PC-3 (cell line): ENCODE measurements around the gene SAMD4A. TPM values are rescaled to one million over a fixed set of nuclear protein-coding genes. Genes with fewer than 3 reads are reported as not detected.
A peak's percentile ranks its signal among the peaks of the same experiment; 100 is the strongest.

Experiments used
- ATAC-seq: fragments of 200-7000 bp; cut with Tn5 transposase; 2 replicates; pipeline ENCODE4 v1.9.1; 2020; ENCODE audit warnings: mild to moderate bottlenecking, moderate library complexity
- BruUV-seq: library from RNA; stranded (reverse); fragments of 400-500 nt; replicated peaks from 2 replicates; lab custom pipeline; 2021; lab: Mats Ljungman, UMichigan
- CTCF ChIA-PET: fragments of 300-600 bp; sonication (Branson Sonifier 250); formaldehyde crosslinking; loops from one replicate; lab custom pipeline; 2022; ENCODE audit warnings: antibody characterized with exemption; lab: Charles Lee
- POLR2A ChIA-PET: fragments of 300-600 bp; sonication (Branson Sonifier 250); formaldehyde crosslinking; loops from one replicate; lab custom pipeline; 2022; ENCODE audit warnings: antibody characterized with exemption; ENCODE audit not compliant: unreplicated experiment; lab: Charles Lee
- DNase-seq: peaks from one replicate; pipeline ENCODE4 v3.0.0-alpha.2; 2015
- H2AFZ ChIP-seq: fragments of 300-600 bp; sonication (generic); 2 replicates; pipeline ENCODE4 v1.6.0; 2016; ENCODE audit warnings: antibody characterized with exemption, low read length
- H3F3A ChIP-seq: fragments of 300-600 bp; sonication (generic); one replicate; pipeline ENCODE4 v1.6.0; 2017; ENCODE audit warnings: antibody characterized with exemption, low read length, control low read depth, mild to moderate bottlenecking; ENCODE audit not compliant: unreplicated experiment
- H3K27ac ChIP-seq: fragments of 300-600 bp; sonication (generic); 2 replicates; pipeline ENCODE4 v1.5.1; 2016; ENCODE audit warnings: mild to moderate bottlenecking, low read length
- H3K27me3 ChIP-seq: fragments of 300-600 bp; sonication (generic); 2 replicates; pipeline ENCODE4 v1.6.1; 2016; ENCODE audit warnings: low read length, mixed read lengths
- H3K36me3 ChIP-seq: fragments of 300-600 bp; sonication (generic); 2 replicates; pipeline ENCODE4 v1.6.1; 2016; ENCODE audit warnings: low read depth, mixed run types, low read length, mixed read lengths
- H3K4me1 ChIP-seq: fragments of 300-600 bp; sonication (generic); 2 replicates; pipeline ENCODE4 v1.5.1; 2016; ENCODE audit warnings: low read length; ENCODE audit not compliant: insufficient read depth
- H3K4me2 ChIP-seq: fragments of 300-600 bp; sonication (generic); 2 replicates; pipeline ENCODE4 v1.6.0; 2016; ENCODE audit warnings: low read length
- H3K4me3 ChIP-seq: fragments of 300-600 bp; sonication (generic); 2 replicates; pipeline ENCODE4 v1.5.1; 2016; ENCODE audit warnings: mild to moderate bottlenecking, low read length, mixed read lengths
- H3K79me2 ChIP-seq: fragments of 300-600 bp; sonication (generic); 2 replicates; pipeline ENCODE4 v1.6.1; 2017; ENCODE audit warnings: low read length, mixed read lengths
- H3K9ac ChIP-seq: fragments of 300-600 bp; sonication (generic); 2 replicates; pipeline ENCODE4 v1.6.0; 2016; ENCODE audit warnings: mild to moderate bottlenecking, low read length
- H3K9me2 ChIP-seq: fragments of 300-600 bp; sonication (generic); replicated peaks from 2 replicates; pipeline ENCODE4 v1.6.1; 2016; ENCODE audit warnings: mixed run types, low read length, mixed read lengths
- H3K9me3 ChIP-seq: fragments of 300-600 bp; sonication (generic); 2 replicates; pipeline ENCODE4 v1.6.1; 2016; ENCODE audit warnings: low read length, mixed read lengths
- H4K20me1 ChIP-seq: fragments of 300-600 bp; sonication (generic); 2 replicates; pipeline ENCODE4 v1.6.1; 2016; ENCODE audit warnings: low read length, mixed read lengths
- EZH2 ChIP-seq: fragments of 300-600 bp; sonication (generic); IDR thresholded peaks from one replicate; pipeline ENCODE4 v1.6.1; 2017; ENCODE audit warnings: antibody characterized with exemption, mild to moderate bottlenecking, low read length; ENCODE audit not compliant: unreplicated experiment
- EZH2phosphoT487 ChIP-seq: fragments of 300-600 bp; sonication (generic); IDR thresholded peaks from 2 replicates; pipeline ENCODE4 v1.6.1; 2018; ENCODE audit warnings: mild to moderate bottlenecking, antibody characterized with exemption, low read length, borderline replicate concordance
- intact Hi-C: fragments of 100-400 bp; cut with micrococcal nuclease; formaldehyde crosslinking; loops from 2 replicates; pipeline ENCODE4 v1.9.0; 2023
- total RNA-seq: library from RNA; depleted of rRNA; stranded (reverse); fragments of >200 nt; gene quantifications from 2 replicates; pipeline ENCODE4 v1.2.3, GENCODE V29; 2014
- TF ChIP-seq, protein P1 (sequence below): fragments of 300-600 bp; sonication (generic); conservative IDR thresholded peaks from 2 replicates; pipeline ENCODE4 v1.5.1; 2017; ENCODE audit warnings: antibody characterized with exemption, low read depth, mild to moderate bottlenecking, low read length

SAMD4A gene
- total RNA-seq, 1 experiment from 2014 or later, result 42.9 TPM

- POLR2A ChIA-PET, result interaction anchor here (0.5 to 1.3 kb wide), 9 partner anchors 11 to 236 kb away, joined by 3 to 9 read pairs (median 8); no protein-coding TSS in a partner anchor
- intact Hi-C loops, result loop anchor here (1.0 kb wide), 2 partner anchors 34 to 122 kb away; no protein-coding TSS in a partner anchor
- peaks cover 39% of the 10 kb centered on the region for H3K79me2 ChIP-seq
Measured at GRCh38 chr14:54686219-54686870, 119.4 kb downstream of the SAMD4A start.

DNA sequence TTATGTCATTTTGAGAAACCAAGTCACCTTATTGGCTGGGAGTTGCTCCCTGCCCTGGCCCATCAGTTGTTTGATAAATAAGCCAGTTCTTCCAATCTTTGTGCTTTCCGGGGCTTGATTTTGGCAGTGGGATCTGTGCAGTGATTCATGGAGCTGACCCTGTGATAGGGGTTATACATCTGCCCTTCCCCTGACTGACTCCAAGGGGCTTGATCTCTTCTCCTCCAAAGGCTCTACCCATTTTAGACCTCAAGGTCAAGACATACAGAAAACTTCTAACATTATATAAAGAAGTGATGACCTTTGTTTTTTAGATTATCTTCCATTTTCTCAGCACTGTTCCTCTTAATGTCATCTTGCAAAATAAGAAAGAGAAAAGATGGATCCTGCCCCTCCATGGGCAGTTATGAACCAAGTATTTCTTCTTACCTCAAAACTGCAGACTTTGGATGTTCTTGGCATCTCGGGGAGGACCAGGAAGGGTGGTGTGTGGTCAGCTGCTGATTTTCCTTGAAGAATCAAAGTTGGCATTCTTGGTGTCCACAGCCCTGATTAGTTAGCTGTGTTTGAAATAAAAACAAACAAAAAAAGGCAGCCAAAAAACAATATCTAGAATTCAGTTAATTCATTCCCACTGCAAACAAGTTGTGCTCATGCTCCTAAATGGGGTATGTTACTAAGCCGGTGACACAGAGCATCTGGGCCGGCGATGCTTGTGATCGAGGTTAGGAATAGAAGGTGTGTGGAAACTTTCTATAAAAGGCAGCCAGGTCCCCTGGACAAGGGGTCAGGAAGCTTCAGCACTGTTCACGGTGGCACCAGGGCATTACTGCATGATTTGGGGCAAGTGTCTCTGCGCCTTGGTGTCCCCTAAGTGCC lies 120.2 kb downstream of the SAMD4A start:
- Histone ChIP-seq H3K9ac (no peak overlapping the region), H2AFZ (no peak overlapping the region), H3K79me2 (peaks cover 41% of the 10 kb centered on the region), H4K20me1 (no peaks in the 10 kb centered on the region), H3K27me3 (no peaks in the 10 kb centered on the region), H3K36me3 (no peaks in the 10 kb centered on the region), H3K4me1 (peaks cover 38% of the 10 kb centered on the region), H3F3A (peaks cover 4% of the 10 kb centered on the region), H3K27ac (peak overlapping the region; percentile 54), H3K9me2 (no peaks in the 10 kb centered on the region), H3K9me3 (no peaks in the 10 kb centered on the region), H3K4me3 (no peak overlapping the region), H3K4me2 (peak overlapping the region; percentile 45)
- ATAC-seq (no peak), DNase-seq (no peak)
- TF ChIP-seq EZH2 (no peak), EZH2phosphoT487 (no peak)
- TF ChIP-seq, protein P1, sequence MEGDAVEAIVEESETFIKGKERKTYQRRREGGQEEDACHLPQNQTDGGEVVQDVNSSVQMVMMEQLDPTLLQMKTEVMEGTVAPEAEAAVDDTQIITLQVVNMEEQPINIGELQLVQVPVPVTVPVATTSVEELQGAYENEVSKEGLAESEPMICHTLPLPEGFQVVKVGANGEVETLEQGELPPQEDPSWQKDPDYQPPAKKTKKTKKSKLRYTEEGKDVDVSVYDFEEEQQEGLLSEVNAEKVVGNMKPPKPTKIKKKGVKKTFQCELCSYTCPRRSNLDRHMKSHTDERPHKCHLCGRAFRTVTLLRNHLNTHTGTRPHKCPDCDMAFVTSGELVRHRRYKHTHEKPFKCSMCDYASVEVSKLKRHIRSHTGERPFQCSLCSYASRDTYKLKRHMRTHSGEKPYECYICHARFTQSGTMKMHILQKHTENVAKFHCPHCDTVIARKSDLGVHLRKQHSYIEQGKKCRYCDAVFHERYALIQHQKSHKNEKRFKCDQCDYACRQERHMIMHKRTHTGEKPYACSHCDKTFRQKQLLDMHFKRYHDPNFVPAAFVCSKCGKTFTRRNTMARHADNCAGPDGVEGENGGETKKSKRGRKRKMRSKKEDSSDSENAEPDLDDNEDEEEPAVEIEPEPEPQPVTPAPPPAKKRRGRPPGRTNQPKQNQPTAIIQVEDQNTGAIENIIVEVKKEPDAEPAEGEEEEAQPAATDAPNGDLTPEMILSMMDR, result no peak
- no TSS peak for BruUV-seq
- intact Hi-C loops, result loop anchor here (1.0 kb wide), 2 partner anchors 35 to 123 kb away; no protein-coding TSS in a partner anchor
- CTCF ChIA-PET, result interaction anchor here (1.1 to 1.5 kb wide), 5 partner anchors 86 to 178 kb away, joined by 3 to 8 read pairs (median 5); partner anchors contain the start of gene CGRRF1
- POLR2A ChIA-PET, result interaction anchor here (0.5 to 1.3 kb wide), 5 partner anchors 17 to 580 kb away, joined by 3 to 9 read pairs (median 8); no protein-coding TSS in a partner anchor

More at GRCh38 chr14:54686219-54686870, 119.4 kb downstream of the SAMD4A start:
- BruUV-seq, result no TSS peak
- H3K9me2 ChIP-seq, result no peaks in the 10 kb centered on the region
- CTCF ChIA-PET, result interaction anchor here (0.5 to 1.5 kb wide), 7 partner anchors 53 to 177 kb away, joined by 3 to 23 read pairs (median 6); partner anchors contain the start of gene CGRRF1
- ATAC-seq, result peak; percentile 59
- H4K20me1 ChIP-seq, result no peaks in the 10 kb centered on the region
- no peak overlapping the region for H3K4me3 ChIP-seq
- H2AFZ ChIP-seq, result no peak overlapping the region
- H3K27me3 ChIP-seq, result no peaks in the 10 kb centered on the region
- H3K9ac ChIP-seq, result peak overlapping the region; percentile 3; the same call in 1 of the 2 replicates
- H3F3A ChIP-seq, result peaks cover 4% of the 10 kb centered on the region
- H3K36me3 ChIP-seq, result no peaks in the 10 kb centered on the region
- H3K9me3 ChIP-seq, result no peaks in the 10 kb centered on the region
- no peak for TF ChIP-seq EZH2phosphoT487
- TF ChIP-seq, protein P1, result no peak
- no peak for TF ChIP-seq EZH2
- peaks cover 38% of the 10 kb centered on the region for H3K4me1 ChIP-seq
- peak overlapping the region; percentile 45 for H3K4me2 ChIP-seq
- H3K27ac ChIP-seq, result peak overlapping the region; percentile 54
- peak; percentile 92 for DNase-seq
